ENCODE results near the gene PPP1R13B.

PPP1R13B gene

GRCh38 chr14:103879570-103880347 is 32.4 kb upstream of the PPP1R13B start:
- DNase-seq, result no peak

DNA sequence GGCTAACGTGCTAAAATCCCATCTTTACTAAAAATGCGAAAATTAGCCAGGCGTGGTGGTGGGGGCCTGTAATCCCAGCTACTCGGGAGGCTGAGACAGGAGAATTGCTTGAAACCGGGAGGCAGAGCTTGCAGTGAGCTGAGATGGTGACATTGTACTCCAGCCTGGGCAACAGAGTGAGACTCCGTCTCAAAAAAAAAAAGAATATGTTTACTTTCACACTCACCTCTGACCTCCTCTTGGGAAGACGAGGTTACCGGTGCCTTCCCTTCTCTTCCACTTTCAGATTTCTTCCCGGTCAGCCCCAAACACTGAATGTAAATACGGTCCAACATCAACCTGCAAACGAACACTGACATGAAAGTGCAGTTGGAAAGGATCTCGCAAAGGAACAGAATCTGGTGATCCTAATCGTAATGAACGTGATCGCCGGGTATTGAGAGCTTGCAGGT is 31.8 kb upstream of the PPP1R13B start:
- DNase-seq, result no peak

DNA sequence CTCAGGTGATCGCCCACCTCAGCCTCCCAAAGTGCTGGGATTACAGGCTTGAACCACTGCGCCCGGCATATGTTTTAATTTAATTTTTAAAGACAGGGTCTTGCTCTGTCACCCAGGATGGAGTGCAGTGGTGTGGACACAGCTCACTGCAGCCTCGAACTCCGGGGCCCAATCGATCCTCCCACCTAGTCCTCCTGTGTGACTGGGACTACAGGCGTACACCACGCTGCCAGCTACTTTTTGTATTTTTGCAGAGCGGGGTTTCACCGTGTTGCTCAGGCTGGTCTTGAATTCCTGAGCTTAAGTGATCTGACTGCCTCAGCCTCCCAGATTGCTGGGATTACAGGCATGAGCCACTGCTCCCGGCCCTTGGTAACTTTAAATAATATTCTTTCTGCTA is 30.8 kb upstream of the PPP1R13B start:
- DNase-seq, result no peak

DNA sequence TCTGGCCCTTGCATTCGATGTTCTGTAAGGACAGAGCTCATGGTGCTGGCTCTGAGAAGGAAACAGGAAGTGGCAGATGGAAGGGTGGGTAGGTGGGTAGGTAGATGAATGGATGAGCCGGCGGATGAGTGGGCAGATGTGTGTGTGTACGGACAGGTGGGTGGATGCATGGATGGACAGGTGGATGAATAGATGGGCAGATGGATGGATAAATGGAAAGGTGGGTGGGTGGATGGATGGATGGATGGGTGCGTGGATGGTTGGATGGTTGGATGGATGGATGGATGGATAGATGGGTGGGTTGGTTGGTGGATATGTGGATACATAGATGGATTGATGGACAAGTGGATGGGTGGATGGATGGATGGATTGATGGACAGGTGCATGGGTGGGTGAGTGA is 27.6 kb upstream of the PPP1R13B start:
- no peak for DNase-seq

- no peak for DNase-seq
Observed at GRCh38 chr14:103872481-103873113, 25.2 kb upstream of the PPP1R13B start.

DNA sequence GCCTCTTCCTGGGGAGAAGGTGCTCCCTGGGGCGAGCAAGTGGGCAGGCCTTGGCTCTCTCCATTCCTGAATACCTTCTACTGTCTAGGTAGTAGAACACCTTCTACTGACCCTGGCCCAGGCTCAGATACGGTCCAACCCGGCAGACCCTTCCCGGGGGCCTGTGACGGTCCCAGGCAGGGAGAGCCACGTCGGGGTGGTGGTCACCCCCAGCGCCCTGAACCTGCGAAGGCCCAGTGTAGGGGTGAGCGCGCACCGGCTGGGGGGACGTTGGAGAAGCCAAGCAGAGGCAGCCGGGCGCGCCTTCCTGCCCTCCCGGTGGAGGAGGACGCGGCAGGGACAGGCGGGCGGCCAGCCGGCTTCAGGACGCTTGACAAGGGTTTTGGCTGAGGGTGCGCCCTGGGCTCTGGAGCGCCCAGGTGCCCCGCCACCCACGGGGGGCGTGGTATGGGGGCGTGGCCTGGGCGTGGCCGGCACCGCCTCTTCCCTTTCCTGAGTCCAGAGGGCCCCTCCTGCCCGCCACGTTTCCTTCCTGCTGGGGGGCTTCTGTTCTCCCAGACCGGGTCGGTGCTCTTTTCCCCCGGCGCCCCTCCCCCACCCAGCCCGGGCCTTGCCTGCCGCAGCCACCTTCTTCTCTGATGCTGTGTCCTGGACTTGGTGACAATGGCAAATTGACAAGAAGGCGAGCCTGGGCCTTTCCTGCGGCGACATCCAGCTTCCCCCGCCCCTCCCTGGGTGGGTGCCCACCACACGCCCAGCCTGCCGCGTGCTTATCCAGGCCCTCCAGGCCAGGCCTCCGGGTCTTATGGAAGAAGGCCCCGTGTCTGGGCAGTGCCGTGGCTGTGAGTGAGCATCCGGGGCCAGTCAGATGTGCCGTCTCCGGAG is 24.5 kb upstream of the PPP1R13B start:
- peak; percentile 35 to 69 (median 48) for DNase-seq

DNA sequence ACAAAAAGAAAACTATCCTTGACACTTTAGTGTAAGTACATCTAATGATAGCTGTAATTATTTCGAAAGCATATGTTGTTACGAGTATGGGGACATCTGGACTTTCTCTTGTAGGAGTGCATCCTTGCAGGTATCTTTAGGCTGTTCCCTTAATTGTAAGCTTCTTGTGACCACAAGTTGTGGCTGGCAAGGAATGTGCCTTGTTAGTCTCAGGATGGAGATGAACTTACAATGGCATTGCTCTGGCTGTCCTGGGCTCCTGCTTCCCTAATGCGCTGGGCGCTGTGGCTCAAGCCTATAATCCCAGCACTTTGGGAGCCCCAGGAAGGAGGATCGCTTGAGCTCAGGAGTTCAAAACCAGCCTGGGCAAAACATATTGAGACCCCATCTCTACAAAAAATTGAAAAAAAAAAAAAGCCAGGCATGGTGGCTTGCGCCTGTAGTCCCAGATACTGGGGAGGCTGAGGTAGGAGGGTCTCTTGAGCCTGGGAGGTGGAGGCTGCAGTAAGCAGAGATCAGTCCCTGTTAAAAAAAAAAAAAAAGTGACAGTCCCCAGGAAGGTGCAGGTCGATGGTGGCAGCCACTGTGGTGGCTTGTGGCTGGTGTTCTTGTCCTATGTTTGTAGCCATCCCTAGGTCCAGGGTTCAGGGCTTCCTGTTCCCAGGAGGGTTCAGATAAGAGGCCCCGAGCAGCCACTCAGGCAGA is 23.7 kb upstream of the PPP1R13B start:
- DNase-seq, result no peak

GRCh38 chr14:103870144-103870876 is 22.9 kb upstream of the PPP1R13B start:
- DNase-seq, result no peak

GRCh38 chr14:103869406-103870143 is 22.2 kb upstream of the PPP1R13B start:
- no peak for DNase-seq

- DNase-seq, result no peak
Observed at GRCh38 chr14:103868242-103868897, 21.0 kb upstream of the PPP1R13B start.

GRCh38 chr14:103867523-103867953 is 20.2 kb upstream of the PPP1R13B start:
- no peak for DNase-seq

- no peak for DNase-seq
Observed at GRCh38 chr14:103867020-103867419, 19.6 kb upstream of the PPP1R13B start.

- DNase-seq, result no peak
Observed at GRCh38 chr14:103863245-103863644, 15.9 kb upstream of the PPP1R13B start.

GRCh38 chr14:103862393-103862782 is 15.0 kb upstream of the PPP1R13B start:
- no peak for DNase-seq

- DNase-seq, result no peak
Observed at GRCh38 chr14:103861413-103862392, 14.3 kb upstream of the PPP1R13B start.

DNA sequence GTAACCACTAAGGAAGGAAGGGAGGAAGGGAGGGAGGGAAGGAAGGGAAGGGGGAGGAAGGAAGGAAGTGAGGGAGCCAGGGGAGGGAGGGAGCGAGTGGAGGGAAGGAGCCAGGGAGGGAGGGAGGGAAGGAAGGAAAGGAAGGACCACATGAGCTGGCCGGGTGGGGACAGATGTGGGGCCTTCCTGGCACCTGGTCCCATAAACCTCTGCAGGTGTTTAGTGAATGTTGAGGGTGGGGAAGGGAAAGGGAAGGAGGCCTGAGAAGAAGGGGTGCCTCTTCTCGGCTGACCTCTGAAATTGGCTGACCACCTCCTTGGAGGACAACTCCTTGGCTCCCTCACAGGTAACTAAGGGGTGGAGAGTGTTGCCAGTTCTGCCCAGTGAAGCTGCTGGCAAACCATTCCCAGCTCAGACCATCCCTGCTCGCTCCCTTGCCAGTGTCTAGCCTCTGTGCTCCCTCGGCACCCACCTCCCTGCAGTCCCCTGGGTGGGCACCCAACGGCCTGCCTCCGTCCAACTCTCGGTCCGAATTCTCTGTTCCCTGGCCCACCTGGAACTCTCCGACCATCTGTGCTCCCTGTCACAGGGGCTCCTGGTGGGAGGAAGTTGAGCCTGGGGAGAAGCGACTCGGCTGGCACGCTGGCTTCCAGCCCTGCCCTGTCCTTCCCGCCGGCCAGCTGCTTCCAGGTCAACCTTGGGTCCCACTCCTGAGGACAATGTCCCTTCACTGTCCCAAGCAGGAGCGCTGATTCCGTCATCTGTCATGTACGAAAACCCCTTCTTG is 12.2 kb upstream of the PPP1R13B start:
- DNase-seq, result no peak

- no peak for DNase-seq
Observed at GRCh38 chr14:103858063-103858781, 10.8 kb upstream of the PPP1R13B start.

DNA sequence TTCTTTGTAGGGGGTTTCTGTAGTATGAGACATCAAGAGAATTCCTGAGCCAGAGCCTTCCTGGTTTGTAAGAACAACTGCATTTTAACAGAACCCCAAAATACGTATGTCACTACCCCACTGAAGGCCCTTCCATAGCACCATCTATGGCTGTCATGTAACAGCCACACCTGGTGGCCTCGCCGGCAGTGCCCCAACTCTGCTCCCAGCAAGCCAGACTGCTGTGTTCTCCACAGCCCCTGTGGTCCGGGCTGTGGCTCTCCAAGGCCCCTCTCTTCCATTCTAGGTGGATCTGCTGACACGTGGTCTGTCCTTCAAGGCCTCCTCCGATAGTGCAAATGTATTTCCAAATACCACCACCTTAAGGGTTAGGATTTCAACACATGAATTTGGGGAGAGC is 9.9 kb upstream of the PPP1R13B start:
- no peak for DNase-seq
